GM18951 (cell line): ENCODE results near the gene NMRAL1.

Experiments
- POLR2A ChIP-seq: IDR thresholded peaks from 4 replicates; pipeline ENCODE4 v1.6.1; 2011; ENCODE audit warnings: mild to moderate bottlenecking; ENCODE audit not compliant: insufficient read length, insufficient read depth; ENCODE audit errors: extremely low read depth
- in situ Hi-C: fragments of 300-500 bp; cut with MboI; formaldehyde crosslinking; loops from one replicate; pipeline ENCODE4 v1.12.0; 2022; ENCODE audit warnings: low sequenced_read_pairs, mixed read lengths, inconsistent platforms; ENCODE audit not compliant: unreplicated experiment

Gene NMRAL1

GRCh38 chr16:4494746-4495490, 20.5 kb upstream of the NMRAL1 start:
- TF ChIP-seq POLR2A: no peak
- in situ Hi-C loops: no loop called here

DNA sequence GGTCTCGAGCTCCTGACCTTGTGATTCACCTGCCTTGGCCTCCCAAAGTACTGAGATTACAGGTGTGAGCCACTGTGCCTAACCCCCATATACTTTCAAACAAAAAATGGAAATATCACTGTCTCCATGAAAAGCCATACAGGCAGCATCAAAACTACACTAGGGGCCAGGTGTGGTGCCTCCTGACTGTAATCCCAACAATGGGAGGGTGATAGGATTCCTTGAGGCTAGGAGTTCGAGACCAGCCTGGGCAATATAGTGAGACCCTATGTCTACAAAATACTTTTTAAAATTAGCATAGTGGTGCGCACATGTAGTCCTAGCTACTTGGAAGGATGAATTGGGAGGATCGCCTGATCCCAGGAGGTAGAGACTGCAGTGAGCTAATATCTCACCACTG, 17.5 kb upstream of the NMRAL1 start:
- no peak for TF ChIP-seq POLR2A
- in situ Hi-C loops: no loop called here

GRCh38 chr16:4489030-4489429, 14.6 kb upstream of the NMRAL1 start:
- no peak for TF ChIP-seq POLR2A
- in situ Hi-C loops: no loop called here

- no peak for TF ChIP-seq POLR2A
- in situ Hi-C loops: no loop called here
These were observed 14.1 kb upstream of the NMRAL1 start for GRCh38 chr16:4488499-4488967.

- TF ChIP-seq POLR2A: no peak
- in situ Hi-C loops: no loop called here
These were observed 13.6 kb upstream of the NMRAL1 start for GRCh38 chr16:4487955-4488498.

GRCh38 chr16:4486126-4486893, 11.9 kb upstream of the NMRAL1 start:
- in situ Hi-C loops: no loop called here
- no peak for TF ChIP-seq POLR2A

DNA sequence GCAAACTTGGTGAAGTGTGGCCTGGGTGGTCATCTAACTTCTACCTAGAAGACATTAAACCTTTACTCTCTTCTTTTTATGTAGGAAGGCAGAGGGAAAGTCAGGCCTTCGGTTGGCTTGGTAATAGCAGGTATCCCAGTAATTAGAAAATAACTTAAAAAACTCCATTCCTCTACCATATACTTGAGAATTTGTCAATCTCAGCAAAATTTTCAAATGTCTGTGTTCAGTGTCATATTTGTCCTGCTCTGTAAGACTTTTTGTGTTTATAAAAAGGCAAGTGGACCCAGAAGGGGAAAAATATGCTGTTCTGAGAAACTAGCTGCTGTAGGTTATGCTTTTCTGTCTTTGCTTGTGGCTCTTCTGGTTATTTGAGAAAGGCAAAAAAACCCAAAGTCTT, 7.5 kb upstream of the NMRAL1 start:
- in situ Hi-C loops: no loop called here
- TF ChIP-seq POLR2A: no peak

GRCh38 chr16:4481526-4481925, 7.1 kb upstream of the NMRAL1 start:
- no peak for TF ChIP-seq POLR2A
- in situ Hi-C loops: no loop called here

GRCh38 chr16:4477966-4478365, 3.5 kb upstream of the NMRAL1 start:
- no peak for TF ChIP-seq POLR2A
- in situ Hi-C loops: no loop called here

GRCh38 chr16:4475880-4476788, 1.7 kb upstream of the NMRAL1 start, which contains the start of gene HMOX2:
Gene HMOX2 (plus strand): TSS chr16:4476398. CDS start chr16:4505525, 29,127 bp downstream.
- in situ Hi-C loops: no loop called here
- peak; percentile 98 for TF ChIP-seq POLR2A

DNA sequence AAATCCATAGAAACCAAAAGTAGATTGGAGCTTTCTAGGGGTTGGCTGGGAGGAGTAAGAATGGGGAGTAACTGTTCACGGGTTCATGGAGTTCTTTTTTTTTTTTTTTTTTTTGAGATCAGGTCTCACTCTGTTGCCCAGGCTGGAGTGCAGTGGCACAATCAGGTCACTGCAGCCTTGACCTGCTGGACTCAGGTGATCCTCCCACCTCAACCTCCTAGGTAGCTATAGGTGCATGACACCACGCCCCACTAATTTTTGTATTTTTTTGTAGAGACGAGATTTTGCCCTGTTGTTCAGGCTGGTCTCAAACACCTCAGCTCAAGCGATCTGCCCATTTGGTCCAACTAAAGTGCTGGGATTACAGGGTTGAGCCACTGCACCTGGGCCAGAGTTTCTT, 1.5 kb downstream of the NMRAL1 start:
- in situ Hi-C loops: no loop called here
- TF ChIP-seq POLR2A: no peak

- in situ Hi-C loops: no loop called here
- TF ChIP-seq POLR2A: no peak
These were observed 2.6 kb downstream of the NMRAL1 start for GRCh38 chr16:4471869-4472268.

DNA sequence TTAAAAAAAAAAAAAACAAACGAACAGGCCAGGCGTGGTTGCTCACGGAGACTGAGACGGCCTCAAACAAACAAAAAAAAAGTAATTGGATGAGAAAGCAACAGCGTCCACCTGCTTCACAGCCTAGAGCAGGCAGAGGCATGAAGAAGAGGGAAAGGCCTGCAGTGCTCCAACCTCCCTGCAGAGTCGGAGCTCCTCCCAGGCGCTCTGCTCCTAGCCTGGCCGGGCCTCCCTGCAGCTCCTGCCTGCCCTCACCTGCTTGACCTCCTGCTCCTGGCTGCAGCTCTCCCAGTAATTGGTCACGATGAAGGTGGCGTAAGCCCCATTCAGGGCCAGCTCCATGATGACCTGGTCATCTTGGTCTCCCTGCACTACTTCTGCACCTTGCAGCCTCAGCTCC, 5.5 kb downstream of the NMRAL1 start:
- no peak for TF ChIP-seq POLR2A
- in situ Hi-C loops: no loop called here
